Superior temporal gyrus (tissue), 1 donor: ENCODE measurements around the gene ABTB2.

ENCODE experiments used
- DNase-seq: peaks from one replicate; pipeline ENCODE4 v3.0.0-alpha.2; 2016; ENCODE audit errors: extremely low spot score

The ABTB2 gene

DNA sequence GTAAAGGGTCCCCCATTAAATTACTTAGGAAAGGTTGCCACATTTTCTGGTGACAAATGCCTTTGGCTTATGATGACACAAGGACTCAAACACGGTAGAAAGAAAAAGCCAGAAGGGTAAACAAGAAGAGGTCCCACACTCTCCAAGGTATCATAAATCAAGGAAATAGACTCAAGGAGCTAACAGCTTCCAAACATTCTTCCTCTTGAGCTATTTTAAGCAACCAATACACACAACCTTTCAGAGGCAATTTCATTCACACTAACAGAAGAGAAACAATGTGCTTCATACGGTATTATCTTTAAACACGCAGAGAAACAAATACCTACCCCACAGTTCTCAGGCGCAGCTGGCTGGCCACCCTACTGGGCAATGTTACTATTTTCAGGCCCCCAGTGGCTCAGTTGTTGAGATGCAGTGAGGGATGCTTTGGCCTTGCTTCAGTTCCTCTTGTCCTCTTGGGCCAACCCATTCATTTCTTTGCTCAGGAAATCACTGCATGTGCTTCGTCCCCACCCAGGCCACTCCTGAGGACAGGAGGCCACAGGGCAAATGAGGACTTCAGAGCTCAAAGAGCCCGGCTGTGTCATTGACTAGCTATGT, 15.8 kb downstream of the ABTB2 start:
- no peak for DNase-seq

- DNase-seq, result no peak
Measured at GRCh38 chr11:34341096-34341495, 16.7 kb downstream of the ABTB2 start.

GRCh38 chr11:34340653-34341052, 17.2 kb downstream of the ABTB2 start:
- no peak for DNase-seq

- no peak for DNase-seq
Measured at GRCh38 chr11:34339149-34340064, 18.4 kb downstream of the ABTB2 start.

- DNase-seq, result no peak
Measured at GRCh38 chr11:34337016-34337415, 20.8 kb downstream of the ABTB2 start.

DNA sequence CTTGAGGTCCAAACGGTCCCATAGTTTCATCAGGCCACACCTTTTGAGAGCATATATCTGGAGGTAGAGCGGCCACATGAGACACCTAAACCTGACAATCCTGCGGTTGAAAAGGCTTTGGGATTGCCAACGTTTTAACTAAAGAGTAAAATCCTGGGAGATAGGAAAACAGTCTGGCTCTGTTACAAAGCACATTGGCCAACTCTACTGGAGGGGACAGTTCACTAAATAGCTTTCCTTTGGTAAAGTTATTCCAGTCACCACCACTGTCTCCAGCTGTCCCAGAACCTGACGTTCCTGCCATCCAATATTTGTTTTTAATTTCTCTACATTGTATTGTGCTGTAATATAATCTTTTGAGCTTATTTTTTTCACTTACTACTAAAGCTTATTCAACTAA, 22.0 kb downstream of the ABTB2 start:
- DNase-seq, result no peak

- DNase-seq, result no peak
Measured at GRCh38 chr11:34335331-34335730, 22.5 kb downstream of the ABTB2 start.

GRCh38 chr11:34333787-34334186, 24.0 kb downstream of the ABTB2 start:
- DNase-seq, result no peak

DNA sequence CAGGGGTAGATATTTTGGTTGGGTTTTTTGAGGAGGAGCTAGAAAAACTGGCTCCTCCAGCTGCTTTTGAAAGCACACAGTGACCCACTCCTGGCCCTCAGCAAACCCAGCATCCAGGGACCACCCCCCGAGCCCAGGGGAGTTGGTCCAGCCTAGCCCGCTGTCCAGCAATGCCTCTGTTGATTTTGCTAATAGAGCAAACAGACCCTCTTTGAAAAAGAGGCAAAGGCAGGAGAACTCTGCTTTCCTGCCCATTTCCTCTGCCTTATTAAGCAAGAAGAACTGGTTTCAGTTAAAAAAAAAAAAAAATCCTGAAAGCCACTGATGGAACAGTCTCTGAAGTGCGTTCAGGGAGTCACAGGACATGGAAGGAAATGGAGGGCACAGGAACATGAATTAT, 25.3 kb downstream of the ABTB2 start:
- no peak for DNase-seq

DNA sequence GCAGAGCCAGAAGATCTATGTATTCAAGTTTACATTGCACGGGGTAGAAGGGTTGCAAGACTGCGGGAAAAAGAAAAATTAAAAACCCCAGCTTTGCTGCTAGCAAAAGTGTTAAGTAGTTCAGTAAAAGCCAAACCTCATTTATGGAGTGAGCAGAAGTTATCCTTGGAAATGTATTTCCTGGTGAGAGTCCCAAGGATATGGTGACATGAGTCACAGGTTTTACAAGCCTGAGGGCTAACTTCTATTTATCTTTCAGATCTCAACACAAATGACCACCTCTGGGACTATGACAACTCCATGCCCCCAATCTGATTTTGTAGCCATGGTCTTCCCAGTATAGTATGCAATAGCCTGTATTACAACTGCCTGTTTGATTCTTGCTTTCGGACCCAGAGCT, 26.1 kb downstream of the ABTB2 start:
- no peak for DNase-seq

DNA sequence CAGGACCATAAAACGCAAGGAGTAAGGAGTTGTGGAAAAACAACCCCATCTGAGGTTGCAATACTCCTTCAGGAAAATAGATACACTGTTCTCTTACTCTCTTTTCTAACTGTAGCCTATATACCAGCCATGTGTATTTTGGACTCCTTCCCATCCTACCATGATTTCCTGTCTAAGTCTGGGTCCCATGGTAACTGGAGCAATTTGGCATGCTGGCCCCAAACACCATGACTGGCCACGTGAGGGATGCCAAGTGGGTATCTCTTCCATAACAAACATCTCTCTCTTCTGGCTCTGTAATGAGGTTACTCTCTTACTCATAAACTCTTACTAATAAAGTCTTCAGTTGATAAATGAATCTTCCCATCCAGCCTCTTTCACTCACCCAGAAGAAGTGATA, 26.5 kb downstream of the ABTB2 start:
- DNase-seq, result no peak

- no peak for DNase-seq
Measured at GRCh38 chr11:34330653-34331052, 27.2 kb downstream of the ABTB2 start.

- DNase-seq, result no peak
Measured at GRCh38 chr11:34329876-34330275, 27.9 kb downstream of the ABTB2 start.

GRCh38 chr11:34328632-34328910, 29.2 kb downstream of the ABTB2 start:
- no peak for DNase-seq

GRCh38 chr11:34327804-34328631, 29.8 kb downstream of the ABTB2 start:
- peak; percentile 69 for DNase-seq

DNA sequence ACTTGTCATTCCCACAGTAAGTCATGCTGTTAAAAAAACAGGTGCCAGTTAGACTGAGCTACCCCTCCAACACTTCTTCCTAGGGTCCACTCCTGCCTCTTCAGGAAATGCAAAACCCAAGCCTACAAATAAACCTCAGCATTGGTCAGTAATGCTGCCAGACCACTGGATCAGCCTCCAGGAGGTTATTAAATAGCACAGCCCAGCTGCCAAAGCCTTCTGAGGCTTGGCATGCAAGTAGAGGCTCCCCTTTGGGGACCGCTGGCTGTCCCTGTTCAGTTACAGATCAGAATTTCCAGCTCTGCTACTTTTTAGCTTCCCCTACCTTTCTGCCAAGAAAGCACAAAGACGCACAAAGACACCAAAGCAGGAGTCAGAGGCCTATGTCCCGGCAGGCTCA, 33.3 kb downstream of the ABTB2 start:
- no peak for DNase-seq

DNA sequence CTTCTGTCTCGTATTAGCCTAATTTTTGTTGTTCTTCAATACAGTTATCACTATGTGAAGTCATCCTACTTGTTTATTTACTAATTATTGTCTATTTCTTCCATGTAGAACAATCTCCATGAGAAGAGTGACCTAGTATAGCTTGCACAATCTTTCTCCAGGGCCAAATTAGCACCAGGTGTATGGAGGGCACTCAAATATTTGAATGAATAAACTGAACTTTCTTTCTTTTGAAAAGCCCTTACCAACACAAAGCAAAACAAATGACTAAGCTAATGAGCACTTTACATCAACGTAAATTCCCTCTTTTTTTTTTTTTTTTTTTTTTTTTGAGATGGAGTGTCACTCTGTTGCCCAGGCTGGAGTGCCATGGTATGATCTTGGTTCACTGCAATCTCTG, 34.2 kb downstream of the ABTB2 start:
- no peak for DNase-seq

DNA sequence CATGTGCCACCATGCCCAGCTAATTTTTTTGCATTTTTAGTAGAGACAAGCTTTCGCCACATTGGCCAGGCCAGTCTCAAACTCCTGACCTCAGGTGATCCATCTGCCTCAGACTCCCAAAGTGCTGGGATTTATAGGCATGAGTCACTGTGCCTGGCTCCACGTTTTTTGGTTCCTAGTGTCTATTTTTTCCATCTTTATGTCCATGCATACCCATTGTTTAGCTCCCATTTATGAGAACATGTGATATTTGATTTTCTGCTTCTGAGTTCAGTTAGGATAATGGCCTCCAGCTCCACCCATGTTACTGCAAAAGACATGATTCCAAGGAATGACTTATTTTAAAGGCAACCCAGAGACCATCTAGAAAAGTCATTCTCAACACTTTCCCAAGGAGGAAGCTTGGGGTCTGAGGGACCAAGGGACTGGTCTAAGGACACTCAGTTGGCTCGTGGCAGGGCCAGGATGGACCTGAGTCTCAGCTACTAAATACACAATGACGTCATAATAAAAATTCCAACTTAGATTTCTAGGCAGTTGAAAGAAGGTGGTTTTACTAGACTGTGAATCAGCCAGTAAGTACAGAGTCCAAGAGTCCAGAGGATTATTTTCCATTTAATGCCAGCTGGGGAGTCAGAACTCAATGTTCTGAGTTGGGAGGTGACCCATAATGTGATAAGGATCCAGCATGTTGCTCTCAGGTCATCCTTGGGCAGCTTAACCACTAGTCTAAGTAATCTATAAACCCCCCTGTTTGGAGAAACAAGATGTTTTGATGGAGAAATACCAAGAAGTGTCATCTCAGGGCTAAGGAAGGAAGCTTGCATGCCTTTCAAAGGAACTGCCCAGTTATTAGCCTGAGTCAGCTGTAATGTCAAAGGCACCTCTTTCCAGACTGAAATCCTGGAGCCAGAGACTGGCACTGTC, 39.4 kb downstream of the ABTB2 start:
- DNase-seq, result no peak

- DNase-seq, result no peak
Measured at GRCh38 chr11:34317666-34318065, 40.1 kb downstream of the ABTB2 start.

DNA sequence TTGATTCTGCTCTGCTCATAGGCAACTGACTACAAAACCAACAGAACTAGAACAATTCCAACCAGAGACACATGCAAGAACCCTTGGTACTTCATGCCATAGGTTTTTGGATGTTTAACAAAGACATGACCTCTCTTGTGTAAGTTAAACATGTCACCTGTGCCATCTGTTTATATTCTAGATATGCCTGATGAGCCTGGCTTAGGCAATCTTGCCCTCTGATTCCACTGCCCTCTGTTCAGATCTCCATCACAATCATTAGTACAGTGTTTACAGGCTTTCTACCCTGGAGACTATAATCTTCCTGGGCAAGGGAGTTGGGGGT, 40.8 kb downstream of the ABTB2 start:
- DNase-seq, result no peak

- DNase-seq, result no peak
Measured at GRCh38 chr11:34316347-34317035, 41.3 kb downstream of the ABTB2 start.
